GM12878 (cell line): Measurements from ENCODE around the gene CAMTA1. TPM values are rescaled to one million over a fixed set of nuclear protein-coding genes. Genes with fewer than 3 reads are reported as not detected.

Source experiments
- ATAC-seq: fragments of 200-7000 bp; cut with Tn5 transposase; 3 replicates; pipeline ENCODE4 v1.9.1; 2020; ENCODE audit warnings: mild to moderate bottlenecking, moderate library complexity
- BruUV-seq: library from RNA; stranded (reverse); fragments of 400-500 nt; replicated peaks from 2 replicates; lab custom pipeline; 2021; lab: Mats Ljungman, UMichigan
- CTCF ChIA-PET: fragments of 300-600 bp; sonication (Branson Sonifier 250); formaldehyde crosslinking; extraction: SDS; loops from one replicate; lab custom pipeline; 2021; ENCODE audit warnings: inconsistent platforms; lab: Yijun Ruan, JAX
- POLR2A ChIA-PET: fragments of 350-600 bp; formaldehyde crosslinking; extraction: SDS; loops from one replicate; lab custom pipeline; 2021; ENCODE audit warnings: inconsistent platforms; lab: Charles Lee
- RAD21 ChIA-PET: fragments of 300-600 bp; sonication (Branson Sonifier 250); formaldehyde crosslinking; loops from one replicate; lab custom pipeline; 2023; ENCODE audit warnings: antibody characterized with exemption; ENCODE audit not compliant: unreplicated experiment; lab: Charles Lee
- SMC1A ChIA-PET: fragments of 300-600 bp; sonication (Branson Sonifier 250); formaldehyde crosslinking; loops from one replicate; lab custom pipeline; 2023; ENCODE audit not compliant: unreplicated experiment, uncharacterized antibody; lab: Charles Lee
- DNase-seq: peaks from one replicate; pipeline ENCODE4 v3.0.0-alpha.2; 2011; ENCODE audit warnings: low read depth, low spot score
- FAIRE-seq: peaks from 3 replicates; lab custom pipeline; 2011; peaks lifted over from hg19 to GRCh38; lab: Jason Lieb, UNC
- H2AFZ ChIP-seq: 2 replicates; pipeline ENCODE4 v1.6.0; 2011; ENCODE audit warnings: low read depth, low read length, control low read depth; ENCODE audit not compliant: control insufficient read depth
- H3K27ac ChIP-seq: 2 replicates; pipeline ENCODE4 v1.5.1; 2011; ENCODE audit warnings: control low read depth; ENCODE audit not compliant: control insufficient read depth, insufficient read depth
- H3K27me3 ChIP-seq, 2 experiments: replicated peaks in 1 of 2; 2 replicates each; pipeline versions ENCODE4 v1.6.0 to v1.6.1; 2011; ENCODE audit warnings: low read length in 1 of 2; ENCODE audit not compliant: control insufficient read depth in 2 of 2, insufficient read depth in 2 of 2
- H3K36me3 ChIP-seq, 2 experiments: 2 replicates each; pipeline ENCODE4 v1.5.1; 2011; ENCODE audit warnings: low read length in 1 of 2; ENCODE audit not compliant: control insufficient read depth in 2 of 2, insufficient read depth in 2 of 2
- H3K4me1 ChIP-seq: 2 replicates; pipeline ENCODE4 v1.6.1; 2011; ENCODE audit warnings: mild to moderate bottlenecking, low read length, moderate library complexity, mixed read lengths; ENCODE audit not compliant: control insufficient read depth, insufficient read depth
- H3K4me2 ChIP-seq: 2 replicates; pipeline ENCODE4 v1.6.0; 2011; ENCODE audit warnings: control low read depth; ENCODE audit not compliant: control insufficient read depth, insufficient read depth
- H3K4me3 ChIP-seq: fragments of 200-600 bp; sonication (generic); 2 replicates; pipeline ENCODE4 v1.5.1; 2016
- H3K79me2 ChIP-seq: 2 replicates; pipeline ENCODE4 v1.6.0; 2011; ENCODE audit warnings: low read length; ENCODE audit not compliant: control insufficient read depth, insufficient read depth
- H3K9ac ChIP-seq: 2 replicates; pipeline ENCODE4 v1.8.0; 2011; ENCODE audit warnings: low read length, control low read depth, mixed read lengths; ENCODE audit not compliant: control insufficient read depth, insufficient read depth
- H3K9me3 ChIP-seq: replicated peaks from 3 replicates; pipeline ENCODE4 v1.5.1; 2011; ENCODE audit warnings: mild to moderate bottlenecking, low read length; ENCODE audit not compliant: control insufficient read depth, insufficient read depth
- H4K20me1 ChIP-seq: 2 replicates; pipeline ENCODE4 v1.6.0; 2011; ENCODE audit not compliant: control insufficient read depth, insufficient read depth
- BACH1 ChIP-seq: fragments of 450-650 bp; IDR thresholded peaks from 2 replicates; pipeline ENCODE4 v1.6.1; 2017; ENCODE audit warnings: mild to moderate bottlenecking, borderline replicate concordance
- BCL11A ChIP-seq: IDR thresholded peaks from 2 replicates; pipeline ENCODE4 v1.6.1; 2011; ENCODE audit warnings: low read depth, low read length
- E2F4 ChIP-seq: IDR thresholded peaks from 2 replicates; pipeline ENCODE4 v1.6.1; 2012; ENCODE audit warnings: low read depth, low read length, improper control_type of control experiment
- HDGF ChIP-seq: fragments of 450-650 bp; IDR thresholded peaks from 2 replicates; pipeline ENCODE4 v1.6.1; 2016; ENCODE audit warnings: antibody characterized with exemption
- LARP7 ChIP-seq: fragments of 450-650 bp; IDR thresholded peaks from 2 replicates; pipeline ENCODE4 v1.6.1; 2017; ENCODE audit warnings: mild to moderate bottlenecking
- MEF2B ChIP-seq: fragments of 450-650 bp; IDR thresholded peaks from 2 replicates; pipeline ENCODE4 v1.6.1; 2018; ENCODE audit warnings: mild to moderate bottlenecking, moderate library complexity; ENCODE audit not compliant: partially characterized antibody, poor library complexity, severe bottlenecking
- NBN ChIP-seq: fragments of 450-650 bp; IDR thresholded peaks from 2 replicates; pipeline ENCODE4 v1.6.1; 2016
- NFXL1 ChIP-seq: fragments of 450-650 bp; IDR thresholded peaks from 2 replicates; pipeline ENCODE4 v1.6.1; 2017; ENCODE audit warnings: antibody characterized with exemption, mild to moderate bottlenecking, borderline replicate concordance
- POU2F2 ChIP-seq: IDR thresholded peaks from 3 replicates; pipeline ENCODE4 v1.6.1; 2011; ENCODE audit warnings: low read depth, mild to moderate bottlenecking, low read length, borderline replicate concordance
- TBL1XR1 ChIP-seq: IDR thresholded peaks from 2 replicates; pipeline ENCODE4 v1.6.1; 2012; ENCODE audit warnings: low read depth, low read length, improper control_type of control experiment
- ZNF217 ChIP-seq: fragments of 450-650 bp; IDR thresholded peaks from 2 replicates; pipeline ENCODE4 v1.6.1; 2017; ENCODE audit warnings: antibody characterized with exemption, mild to moderate bottlenecking
- WGBS: methylation state at CpG from one replicate; pipeline ENCODE4 v1.1.6; 2016; ENCODE audit warnings: low lambda C conversion rate; ENCODE audit not compliant: insufficient replicate concordance, insufficient coverage; ENCODE audit errors: missing lambda C conversion rate; 5-methylcytosine and 5-hydroxymethylcytosine counted together
- in situ Hi-C: fragments of 300-500 bp; cut with MboI; formaldehyde crosslinking; loops from 9 replicates; pipeline ENCODE4 v1.14.3; 2018; ENCODE audit warnings: mixed read lengths
- intact Hi-C: fragments of 100-400 bp; cut with micrococcal nuclease; formaldehyde crosslinking; loops from one replicate; pipeline ENCODE4 v1.14.2; 2022; ENCODE audit not compliant: unreplicated experiment
- polyA plus RNA-seq, 11 experiments: library from polyadenylated mRNA; depleted of rRNA in 4 of 11; unstranded in 6 of 11; stranded (reverse) in 5 of 11; fragments of >200 nt; fragmentation: Nextera tagmentation in 4 of 11; fragmentation: Illumina TruSeq in 1 of 11; extraction: Ambion mirVana in 4 of 11; extraction: Trizol in 1 of 11; gene quantifications; 1 replicate in 1 of 11; 2 replicates in 10 of 11; pipeline versions ENCODE4 v1.2.1 to v1.2.3, GENCODE V29; 2011 to 2016; ENCODE audit warnings: inconsistent platforms in 2 of 11, missing spikeins in 2 of 11, low read depth in 1 of 11
- total RNA-seq, 4 experiments: library from RNA; depleted of rRNA in 3 of 4; stranded (reverse); fragments of >200 nt in 3 of 4; fragmentation: Illumina TruSeq in 1 of 4; extraction: Trizol in 1 of 4; gene quantifications; 2 replicates each; pipeline versions ENCODE4 v1.2.1 to v1.2.3, GENCODE V29; 2013 to 2021
- TF ChIP-seq, protein P1 (sequence below): IDR thresholded peaks from 2 replicates; pipeline ENCODE4 v1.6.1; 2011; ENCODE audit warnings: low read depth, mild to moderate bottlenecking, low read length, moderate library complexity, borderline replicate concordance; ENCODE audit errors: extremely low read depth
- TF ChIP-seq, protein P2 (sequence below): fragments of 450-650 bp; formaldehyde crosslinking; IDR thresholded peaks from 2 replicates; pipeline ENCODE4 v1.5.0; 2022; ENCODE audit warnings: mild to moderate bottlenecking, missing genetic modification characterization
- TF ChIP-seq, protein P3 (sequence below): fragments of 450-650 bp; IDR thresholded peaks from 2 replicates; pipeline ENCODE4 v1.6.1; 2017; ENCODE audit warnings: mild to moderate bottlenecking, low read depth, inconsistent platforms; ENCODE audit not compliant: poor library complexity, severe bottlenecking

Gene CAMTA1
- total and polyA plus RNA-seq, 10 of the 15 experiments (the other 5 are each of a cell fraction or from before 2014, with no cell fraction given) = 37.7 to 148 (median 76.4) TPM

DNA sequence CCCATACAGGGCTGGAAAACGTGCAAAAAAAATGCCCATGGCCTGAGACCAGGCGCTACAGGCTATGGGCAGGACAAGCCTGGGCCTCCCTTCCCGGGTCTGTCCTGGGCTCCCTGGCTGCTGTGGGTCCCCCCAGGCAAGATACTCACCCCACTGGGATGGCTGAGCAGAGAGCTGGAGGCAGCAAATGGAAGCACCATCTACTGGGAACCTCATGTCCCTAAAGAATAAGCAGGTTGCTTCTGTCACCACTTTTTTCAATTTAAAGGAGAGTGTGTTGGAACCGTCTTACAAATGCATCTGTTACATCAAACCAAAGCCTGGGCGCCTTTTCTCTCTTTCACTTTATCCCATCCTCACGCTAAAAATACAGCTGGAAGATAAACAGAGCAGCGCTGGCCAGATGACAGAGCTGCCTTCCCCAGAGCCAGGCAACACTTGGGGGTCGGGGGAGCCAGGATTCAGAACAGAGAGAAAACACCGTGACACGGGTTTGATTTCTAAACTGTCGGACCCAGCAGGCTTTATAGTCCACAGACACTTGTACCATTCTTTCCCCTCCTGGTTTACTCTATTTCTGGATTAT is 723.8 kb downstream of the CAMTA1 start:
- ChIA-PET RAD21 (interaction anchor here (0.6 kb wide), 1 partner anchor 311 kb away, joined by 3 read pairs; no protein-coding TSS in a partner anchor), CTCF (no interaction called here), SMC1A (no interaction called here), POLR2A (no interaction called here)
- H3K9ac ChIP-seq = no peak overlapping the region
- ATAC-seq (no peak), FAIRE-seq (no peak), DNase-seq (no peak)
- H3K27ac ChIP-seq = no peak overlapping the region
- H3K9me3 ChIP-seq = no peaks in the 10 kb centered on the region
- peaks cover 0 to 3% of the 10 kb centered on the region in 2 experiments; a peak in 3 of 4 replicates for H3K27me3 ChIP-seq
- H3K36me3 ChIP-seq = no peaks in the 10 kb centered on the region
- H3K4me3 ChIP-seq = no peak overlapping the region
- no peaks in the 10 kb centered on the region for H3K79me2 ChIP-seq
- intact Hi-C loops = no loop called here
- H3K4me1 ChIP-seq = no peaks in the 10 kb centered on the region
- in situ Hi-C loops = no loop called here
- WGBS = 29% methylated on average over 11 of the region's 11 CpGs
- H2AFZ ChIP-seq = no peak overlapping the region
- TF ChIP-seq, protein P1, sequence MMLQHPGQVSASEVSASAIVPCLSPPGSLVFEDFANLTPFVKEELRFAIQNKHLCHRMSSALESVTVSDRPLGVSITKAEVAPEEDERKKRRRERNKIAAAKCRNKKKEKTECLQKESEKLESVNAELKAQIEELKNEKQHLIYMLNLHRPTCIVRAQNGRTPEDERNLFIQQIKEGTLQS = no peak
- TF ChIP-seq E2F4 (no peak), POU2F2 (no peak), LARP7 (no peak), NFXL1 (no peak), TBL1XR1 (no peak), HDGF (no peak), ZNF217 (no peak), BCL11A (no peak), BACH1 (no peak), MEF2B (no peak), NBN (no peak)
- TF ChIP-seq, protein P2, sequence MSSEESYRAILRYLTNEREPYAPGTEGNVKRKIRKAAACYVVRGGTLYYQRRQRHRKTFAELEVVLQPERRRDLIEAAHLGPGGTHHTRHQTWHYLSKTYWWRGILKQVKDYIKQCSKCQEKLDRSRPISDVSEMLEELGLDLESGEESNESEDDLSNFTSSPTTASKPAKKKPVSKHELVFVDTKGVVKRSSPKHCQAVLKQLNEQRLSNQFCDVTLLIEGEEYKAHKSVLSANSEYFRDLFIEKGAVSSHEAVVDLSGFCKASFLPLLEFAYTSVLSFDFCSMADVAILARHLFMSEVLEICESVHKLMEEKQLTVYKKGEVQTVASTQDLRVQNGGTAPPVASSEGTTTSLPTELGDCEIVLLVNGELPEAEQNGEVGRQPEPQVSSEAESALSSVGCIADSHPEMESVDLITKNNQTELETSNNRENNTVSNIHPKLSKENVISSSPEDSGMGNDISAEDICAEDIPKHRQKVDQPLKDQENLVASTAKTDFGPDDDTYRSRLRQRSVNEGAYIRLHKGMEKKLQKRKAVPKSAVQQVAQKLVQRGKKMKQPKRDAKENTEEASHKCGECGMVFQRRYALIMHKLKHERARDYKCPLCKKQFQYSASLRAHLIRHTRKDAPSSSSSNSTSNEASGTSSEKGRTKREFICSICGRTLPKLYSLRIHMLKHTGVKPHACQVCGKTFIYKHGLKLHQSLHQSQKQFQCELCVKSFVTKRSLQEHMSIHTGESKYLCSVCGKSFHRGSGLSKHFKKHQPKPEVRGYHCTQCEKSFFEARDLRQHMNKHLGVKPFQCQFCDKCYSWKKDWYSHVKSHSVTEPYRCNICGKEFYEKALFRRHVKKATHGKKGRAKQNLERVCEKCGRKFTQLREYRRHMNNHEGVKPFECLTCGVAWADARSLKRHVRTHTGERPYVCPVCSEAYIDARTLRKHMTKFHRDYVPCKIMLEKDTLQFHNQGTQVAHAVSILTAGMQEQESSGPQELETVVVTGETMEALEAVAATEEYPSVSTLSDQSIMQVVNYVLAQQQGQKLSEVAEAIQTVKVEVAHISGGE = no peak
- TF ChIP-seq, protein P3, sequence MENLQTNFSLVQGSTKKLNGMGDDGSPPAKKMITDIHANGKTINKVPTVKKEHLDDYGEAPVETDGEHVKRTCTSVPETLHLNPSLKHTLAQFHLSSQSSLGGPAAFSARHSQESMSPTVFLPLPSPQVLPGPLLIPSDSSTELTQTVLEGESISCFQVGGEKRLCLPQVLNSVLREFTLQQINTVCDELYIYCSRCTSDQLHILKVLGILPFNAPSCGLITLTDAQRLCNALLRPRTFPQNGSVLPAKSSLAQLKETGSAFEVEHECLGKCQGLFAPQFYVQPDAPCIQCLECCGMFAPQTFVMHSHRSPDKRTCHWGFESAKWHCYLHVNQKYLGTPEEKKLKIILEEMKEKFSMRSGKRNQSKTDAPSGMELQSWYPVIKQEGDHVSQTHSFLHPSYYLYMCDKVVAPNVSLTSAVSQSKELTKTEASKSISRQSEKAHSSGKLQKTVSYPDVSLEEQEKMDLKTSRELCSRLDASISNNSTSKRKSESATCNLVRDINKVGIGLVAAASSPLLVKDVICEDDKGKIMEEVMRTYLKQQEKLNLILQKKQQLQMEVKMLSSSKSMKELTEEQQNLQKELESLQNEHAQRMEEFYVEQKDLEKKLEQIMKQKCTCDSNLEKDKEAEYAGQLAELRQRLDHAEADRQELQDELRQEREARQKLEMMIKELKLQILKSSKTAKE = no peak
- BruUV-seq = no TSS peak
- H4K20me1 ChIP-seq = no peaks in the 10 kb centered on the region
- no peak overlapping the region for H3K4me2 ChIP-seq
